ENCODE measurements around the gene U2AF1L4. TPM values are rescaled to one million over a fixed set of nuclear protein-coding genes. Genes with fewer than 3 reads are reported as not detected.

The U2AF1L4 gene
- total and polyA plus RNA-seq, 10 of the 15 experiments (the other 5 are each of a cell fraction or from before 2014, with no cell fraction given): 7.9 to 21.6 (median 15.1) TPM

DNA sequence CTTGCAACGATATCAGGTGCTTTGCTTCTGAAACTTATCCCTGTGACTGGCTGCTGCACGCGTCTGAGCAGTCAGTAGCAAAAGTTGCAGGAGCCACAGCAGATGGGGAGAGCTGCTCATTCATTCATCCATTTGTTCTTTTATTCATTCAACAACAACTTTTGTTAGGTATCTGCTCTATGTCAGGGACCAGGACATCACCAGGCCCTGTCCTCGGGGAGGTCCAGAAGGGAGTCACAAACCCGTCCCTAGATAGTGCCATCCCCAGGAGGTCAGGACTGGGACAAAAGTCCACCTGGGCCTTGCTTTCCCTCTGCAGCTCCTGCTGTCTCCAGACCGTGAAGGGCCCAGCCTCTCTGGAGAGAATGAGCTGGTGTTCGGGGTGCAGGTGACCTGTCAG, 32.7 kb upstream of the U2AF1L4 start (continued):
- TF ChIP-seq, protein P1, sequence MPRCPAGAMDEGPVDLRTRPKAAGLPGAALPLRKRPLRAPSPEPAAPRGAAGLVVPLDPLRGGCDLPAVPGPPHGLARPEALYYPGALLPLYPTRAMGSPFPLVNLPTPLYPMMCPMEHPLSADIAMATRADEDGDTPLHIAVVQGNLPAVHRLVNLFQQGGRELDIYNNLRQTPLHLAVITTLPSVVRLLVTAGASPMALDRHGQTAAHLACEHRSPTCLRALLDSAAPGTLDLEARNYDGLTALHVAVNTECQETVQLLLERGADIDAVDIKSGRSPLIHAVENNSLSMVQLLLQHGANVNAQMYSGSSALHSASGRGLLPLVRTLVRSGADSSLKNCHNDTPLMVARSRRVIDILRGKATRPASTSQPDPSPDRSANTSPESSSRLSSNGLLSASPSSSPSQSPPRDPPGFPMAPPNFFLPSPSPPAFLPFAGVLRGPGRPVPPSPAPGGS (IDR thresholded peaks at IDR 0.05; ENCODE audit: borderline replicate concordance, insufficient read depth, low read depth, low read length, poor library complexity, severe bottlenecking): no peak
- TF ChIP-seq, protein P2, sequence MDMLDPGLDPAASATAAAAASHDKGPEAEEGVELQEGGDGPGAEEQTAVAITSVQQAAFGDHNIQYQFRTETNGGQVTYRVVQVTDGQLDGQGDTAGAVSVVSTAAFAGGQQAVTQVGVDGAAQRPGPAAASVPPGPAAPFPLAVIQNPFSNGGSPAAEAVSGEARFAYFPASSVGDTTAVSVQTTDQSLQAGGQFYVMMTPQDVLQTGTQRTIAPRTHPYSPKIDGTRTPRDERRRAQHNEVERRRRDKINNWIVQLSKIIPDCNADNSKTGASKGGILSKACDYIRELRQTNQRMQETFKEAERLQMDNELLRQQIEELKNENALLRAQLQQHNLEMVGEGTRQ (IDR thresholded peaks at IDR 0.05; ENCODE audit: borderline replicate concordance, low read depth, low read length): no peak
- TF ChIP-seq NRF1 (conservative IDR thresholded peaks at IDR 0.05; ENCODE audit: low read depth, low read length) (no peak), NR2C2 (IDR thresholded peaks at IDR 0.05; ENCODE audit: borderline replicate concordance, control insufficient read depth, insufficient read length, low read depth) (no peak), MTA3 (IDR thresholded peaks at IDR 0.05; ENCODE audit: borderline replicate concordance, low read length) (no peak)
- TF ChIP-seq, protein P3, sequence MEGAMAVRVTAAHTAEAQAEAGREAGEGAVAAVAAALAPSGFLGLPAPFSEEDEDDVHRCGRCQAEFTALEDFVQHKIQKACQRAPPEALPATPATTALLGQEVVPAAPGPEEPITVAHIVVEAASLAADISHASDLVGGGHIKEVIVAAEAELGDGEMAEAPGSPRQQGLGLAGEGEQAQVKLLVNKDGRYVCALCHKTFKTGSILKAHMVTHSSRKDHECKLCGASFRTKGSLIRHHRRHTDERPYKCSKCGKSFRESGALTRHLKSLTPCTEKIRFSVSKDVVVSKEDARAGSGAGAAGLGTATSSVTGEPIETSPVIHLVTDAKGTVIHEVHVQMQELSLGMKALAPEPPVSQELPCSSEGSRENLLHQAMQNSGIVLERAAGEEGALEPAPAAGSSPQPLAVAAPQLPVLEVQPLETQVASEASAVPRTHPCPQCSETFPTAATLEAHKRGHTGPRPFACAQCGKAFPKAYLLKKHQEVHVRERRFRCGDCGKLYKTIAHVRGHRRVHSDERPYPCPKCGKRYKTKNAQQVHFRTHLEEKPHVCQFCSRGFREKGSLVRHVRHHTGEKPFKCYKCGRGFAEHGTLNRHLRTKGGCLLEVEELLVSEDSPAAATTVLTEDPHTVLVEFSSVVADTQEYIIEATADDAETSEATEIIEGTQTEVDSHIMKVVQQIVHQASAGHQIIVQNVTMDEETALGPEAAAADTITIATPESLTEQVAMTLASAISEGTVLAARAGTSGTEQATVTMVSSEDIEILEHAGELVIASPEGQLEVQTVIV (IDR thresholded peaks at IDR 0.05; ENCODE audit: borderline replicate concordance, partially characterized antibody): no peak

All from GM12878 (cell line).